K562 (cell line): ENCODE measurements around the gene PON3. TPM values are rescaled to one million over a fixed set of nuclear protein-coding genes. Genes with fewer than 3 reads are reported as not detected.

ENCODE experiments used
- ATAC-seq: fragments of 200-7000 bp; cut with Tn5 transposase; 3 replicates; pipeline ENCODE4 v1.9.1; 2020; ENCODE audit warnings: moderate library complexity
- BruUV-seq: library from RNA; stranded (reverse); fragments of 400-500 nt; replicated peaks from 2 replicates; lab custom pipeline; 2021; lab: Mats Ljungman, UMichigan
- CTCF ChIA-PET: fragments of 300-600 bp; formaldehyde crosslinking; extraction: SDS; loops from one replicate; lab custom pipeline; 2021; ENCODE audit warnings: low intra/inter-chr PET ratio; lab: Yijun Ruan, JAX
- POLR2A ChIA-PET: fragments of 300-600, 350-650 bp; sonication (Branson Sonifier 250); formaldehyde crosslinking; extraction: SDS; loops from one replicate; lab custom pipeline; 2021; ENCODE audit warnings: antibody characterized with exemption, inconsistent platforms; lab: Yijun Ruan, JAX
- DNase-seq, 4 experiments: peaks; one replicate each; pipeline versions ENCODE4 v3.0.0 to v3.0.0-alpha.2; 2011 to 2018; ENCODE audit warnings: low spot score in 3 of 4, mixed read lengths in 3 of 4; ENCODE audit errors: extremely low read depth in 1 of 4
- FAIRE-seq: peaks from 2 replicates; lab custom pipeline; 2011; peaks lifted over from hg19 to GRCh38; lab: Jason Lieb, UNC
- H2AFZ ChIP-seq: 2 replicates; pipeline ENCODE4 v1.6.0; 2011; ENCODE audit warnings: low read depth, low read length, control low read depth, inconsistent platforms
- H3K27ac ChIP-seq: fragments of 200-600 bp; 3 replicates; pipeline ENCODE4 v1.8.0; 2011; ENCODE audit warnings: low read depth, mild to moderate bottlenecking, control low read depth, inconsistent platforms, low read length, moderate library complexity, mixed read lengths; ENCODE audit errors: extremely low read depth
- H3K27me3 ChIP-seq, 2 experiments: fragments of 300-600 bp in 1 of 2; 2 replicates in 1 of 2; 3 replicates in 1 of 2; pipeline versions ENCODE4 v1.6.0 to v1.8.0; 2011; ENCODE audit warnings: inconsistent platforms in 2 of 2, low read length in 2 of 2, mild to moderate bottlenecking in 1 of 2, mixed read lengths in 1 of 2, moderate library complexity in 1 of 2; ENCODE audit not compliant: control insufficient read depth in 2 of 2, insufficient read depth in 2 of 2
- H3K36me3 ChIP-seq: fragments of 300-600 bp; 3 replicates; pipeline ENCODE4 v1.8.0; 2011; ENCODE audit warnings: mild to moderate bottlenecking, low read length, inconsistent platforms; ENCODE audit not compliant: control insufficient read depth, insufficient read depth
- H3K4me1 ChIP-seq, 2 experiments: fragments of 200-600 bp in 1 of 2; replicated peaks in 1 of 2; 2 replicates in 1 of 2; 3 replicates in 1 of 2; pipeline versions ENCODE4 v1.5.1 to v1.8.0; 2011; ENCODE audit warnings: inconsistent platforms in 2 of 2, low read length in 2 of 2, mild to moderate bottlenecking in 1 of 2, mixed read lengths in 1 of 2, moderate library complexity in 1 of 2; ENCODE audit not compliant: control insufficient read depth in 2 of 2, insufficient read depth in 2 of 2
- H3K4me2 ChIP-seq: 2 replicates; pipeline ENCODE4 v1.6.1; 2011; ENCODE audit warnings: low read length, control low read depth, inconsistent platforms, mixed read lengths; ENCODE audit not compliant: insufficient read depth
- H3K4me3 ChIP-seq: fragments of 200-600 bp; sonication (generic), shearing (Covaris generic); 2 replicates; pipeline ENCODE4 v1.5.1; 2016; ENCODE audit warnings: control low read depth, inconsistent platforms
- H3K79me2 ChIP-seq: fragments of 200-600 bp; 3 replicates; pipeline ENCODE4 v1.8.0; 2011; ENCODE audit warnings: low read length, inconsistent platforms; ENCODE audit not compliant: control insufficient read depth, insufficient read depth
- H3K9ac ChIP-seq, 2 experiments: 2 replicates each; pipeline versions ENCODE4 v1.6.0 to v1.6.1; 2011; ENCODE audit warnings: low read depth in 2 of 2, low read length in 2 of 2, control low read depth in 1 of 2, inconsistent platforms in 1 of 2, mild to moderate bottlenecking in 1 of 2, mixed read lengths in 1 of 2; ENCODE audit not compliant: insufficient read depth in 1 of 2
- H3K9me1 ChIP-seq: one replicate; pipeline ENCODE4 v1.6.0; 2011; ENCODE audit warnings: inconsistent platforms, mild to moderate bottlenecking, low read length, moderate library complexity; ENCODE audit not compliant: control insufficient read depth, insufficient read depth
- H3K9me3 ChIP-seq: replicated peaks from 2 replicates; pipeline ENCODE4 v1.5.1; 2011; ENCODE audit warnings: low read depth, low read length, inconsistent platforms; ENCODE audit not compliant: control insufficient read depth, insufficient read depth
- H4K20me1 ChIP-seq: replicated peaks from 2 replicates; pipeline ENCODE4 v1.6.1; 2011; ENCODE audit warnings: low read length, inconsistent platforms, mixed read lengths; ENCODE audit not compliant: control insufficient read depth, insufficient read depth
- ARID4B ChIP-seq: sonication (generic); formaldehyde crosslinking; IDR thresholded peaks from 2 replicates; pipeline ENCODE4 v1.8.0; 2022; ENCODE audit warnings: mild to moderate bottlenecking, missing genetic modification reagents
- BCL6 ChIP-seq: fragments of 250-450 bp; sonication (Bioruptor Pico); IDR thresholded peaks from 2 replicates; pipeline ENCODE4 v1.4.0; 2020
- POLR3A ChIP-seq: IDR thresholded peaks from 2 replicates; pipeline ENCODE4 v1.6.1; 2011; ENCODE audit warnings: borderline replicate concordance, mild to moderate bottlenecking, moderate library complexity; ENCODE audit not compliant: insufficient read length, insufficient read depth; ENCODE audit errors: extremely low read depth
- RAD51 ChIP-seq: fragments of 450-650 bp; IDR thresholded peaks from 2 replicates; pipeline ENCODE4 v1.7.1; 2016; ENCODE audit warnings: low read depth, mild to moderate bottlenecking, borderline replicate concordance
- TAF15 ChIP-seq: fragments of 200-400 bp; formaldehyde crosslinking; IDR thresholded peaks from 2 replicates; pipeline ENCODE4 v1.6.1; 2017; ENCODE audit warnings: mild to moderate bottlenecking, low read depth, low read length, moderate library complexity
- ZNF740 ChIP-seq, 3 experiments: fragments of 200-800 bp in 1 of 3; sonication (Bioruptor generic) in 1 of 3; sonication (generic) in 1 of 3; formaldehyde crosslinking in 1 of 3; IDR thresholded peaks; 2 replicates each; pipeline versions ENCODE4 v1.6.1 to v1.8.0; 2016 to 2022; ENCODE audit warnings: mild to moderate bottlenecking in 2 of 3, missing compliant biosample characterization in 2 of 3, missing genetic modification characterization in 2 of 3, missing genetic modification reagents in 1 of 3
- ZNF76 ChIP-seq: fragments of 250-450 bp; sonication (Bioruptor Pico); IDR thresholded peaks from 2 replicates; pipeline ENCODE4 v1.4.0; 2020; ENCODE audit warnings: mild to moderate bottlenecking, moderate library complexity, borderline replicate concordance
- WGBS: fragments of 100-300 bp; shearing (Covaris generic); methylation state at CpG from one replicate; pipeline ENCODE4 v1.1.6; 2016; ENCODE audit warnings: low coverage, mixed read lengths; ENCODE audit not compliant: insufficient coverage; ENCODE audit errors: missing lambda C conversion rate; 5-methylcytosine and 5-hydroxymethylcytosine counted together
- in situ Hi-C: fragments of 300-500 bp; cut with MboI; formaldehyde crosslinking; loops from 4 replicates; pipeline ENCODE4 v1.15.0; 2018; ENCODE audit warnings: inconsistent platforms, mixed read lengths
- intact Hi-C: fragments of 100-400 bp; cut with micrococcal nuclease; formaldehyde crosslinking; loops from 2 replicates; pipeline ENCODE4 v1.14.2; 2022
- polyA plus RNA-seq, 8 experiments: library from polyadenylated mRNA; depleted of rRNA in 4 of 8; stranded (reverse) in 5 of 8; unstranded in 3 of 8; fragments of >200 nt; fragmentation: Nextera tagmentation in 2 of 8; fragmentation: Illumina TruSeq in 1 of 8; extraction: Ambion mirVana in 2 of 8; extraction: Trizol in 1 of 8; gene quantifications; 2 replicates each; pipeline versions ENCODE4 v1.2.1 to v1.2.3, GENCODE V29; 2011 to 2014; ENCODE audit warnings: inconsistent platforms in 1 of 8, missing spikeins in 1 of 8
- total RNA-seq, 7 experiments: library from RNA; depleted of rRNA in 6 of 7; stranded (reverse); fragments of >200 nt in 6 of 7; fragmentation: Illumina TruSeq in 2 of 7; extraction: Trizol in 2 of 7; gene quantifications; 2 replicates each; pipeline versions ENCODE4 v1.2.1 to v1.2.3, GENCODE V29; 2011 to 2021; ENCODE audit warnings: low replicate concordance in 1 of 7
- TF ChIP-seq, protein P1 (sequence below): sonication (generic); formaldehyde crosslinking; IDR thresholded peaks from 2 replicates; pipeline ENCODE4 v1.8.0; 2022; ENCODE audit warnings: mild to moderate bottlenecking, low read depth, missing genetic modification reagents

PON3 gene
- total and polyA plus RNA-seq, 9 of the 15 experiments (the other 6 are each of a cell fraction or from before 2014, with no cell fraction given) = 0.15 to 0.38 (median 0.18) TPM; not detected in 6

- Histone ChIP-seq H3K79me2 (no peaks in the 10 kb centered on the region), H3K9ac (no peak overlapping the region), H3K4me2 (no peak overlapping the region), H3K27me3 (peaks cover 11 to 13% of the 10 kb centered on the region in 2 experiments; a peak in 4 of 5 replicates), H3K36me3 (no peaks in the 10 kb centered on the region)
- POLR2A ChIA-PET = no interaction called here
- TF ChIP-seq POLR3A = no peak
- TF ChIP-seq TAF15 = no peak
- TF ChIP-seq, all 486 proteins: peak for 0
- H4K20me1 ChIP-seq = no peaks in the 10 kb centered on the region
- in situ Hi-C loops = no loop called here
- intact Hi-C loops = no loop called here
- WGBS = 0% methylated on average over 2 of the region's 2 CpGs
- H3K4me3 ChIP-seq = no peak overlapping the region
- H3K9me1 ChIP-seq = no peaks in the 10 kb centered on the region
- no peaks in the 10 kb centered on the region for H3K9me3 ChIP-seq
- H3K27ac ChIP-seq = no peak overlapping the region
- no peak for FAIRE-seq
- no peak overlapping the region for H2AFZ ChIP-seq
- no peak for ATAC-seq
- peaks cover 0 to 8% of the 10 kb centered on the region in 2 experiments; a peak in 3 of 5 replicates for H3K4me1 ChIP-seq
- CTCF ChIA-PET = no interaction called here
- no TSS peak for BruUV-seq
- DNase-seq = no peak
Observed at GRCh38 chr7:95391761-95392160, 4.4 kb downstream of the PON3 start.

DNA sequence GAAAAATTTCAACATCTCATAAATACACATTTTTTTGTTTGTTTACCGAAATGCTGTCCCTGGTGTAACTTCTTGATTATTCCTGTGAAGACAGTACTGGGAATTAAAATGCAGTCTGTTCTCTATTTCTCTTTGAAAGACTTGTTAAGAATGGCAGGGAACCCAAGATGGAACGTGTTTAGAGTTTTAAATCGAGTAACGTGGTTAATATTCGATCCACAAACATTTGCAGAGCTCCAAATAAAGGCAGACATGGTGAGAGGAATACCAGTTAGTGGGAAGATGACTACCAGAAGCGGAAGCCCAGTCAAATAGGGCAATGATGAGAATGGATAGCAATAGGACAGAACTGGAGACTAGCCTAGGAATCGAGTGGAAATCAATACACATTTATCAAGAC lies 6.7 kb downstream of the PON3 start:
- no peak overlapping the region for H3K4me3 ChIP-seq
- H3K79me2 ChIP-seq = no peaks in the 10 kb centered on the region
- ATAC-seq (no peak), DNase-seq (no peak), FAIRE-seq (no peak)
- in situ Hi-C loops (no loop called here), intact Hi-C loops (no loop called here)
- no peak overlapping the region for H3K4me2 ChIP-seq
- H3K9ac ChIP-seq = no peak overlapping the region
- H3K4me1 ChIP-seq = no peaks in the 10 kb centered on the region
- no peaks in the 10 kb centered on the region for H3K9me3 ChIP-seq
- BruUV-seq = no TSS peak
- H3K27me3 ChIP-seq = peaks cover 4 to 6% of the 10 kb centered on the region in 2 experiments; a peak in 2 of 5 replicates
- no peak overlapping the region for H2AFZ ChIP-seq
- no peaks in the 10 kb centered on the region for H3K9me1 ChIP-seq
- WGBS = 0% methylated on average over 7 of the region's 7 CpGs
- H3K27ac ChIP-seq = no peak overlapping the region
- ChIA-PET CTCF (no interaction called here), POLR2A (interaction anchor here (0.5 kb wide), 1 partner anchor 1741 kb away, joined by 3 read pairs; no protein-coding TSS in a partner anchor)
- H3K36me3 ChIP-seq = no peaks in the 10 kb centered on the region
- H4K20me1 ChIP-seq = no peaks in the 10 kb centered on the region
- no peak for TF ChIP-seq ZNF76 (CRISPR knock-in tag)
- TF ChIP-seq ZNF740 (CRISPR knock-in tag; IDR thresholded peaks at IDR 0.05) = no peak
- no peak for TF ChIP-seq ZNF740 (tag; IDR thresholded peaks at IDR 0.05)
- no peak for TF ChIP-seq BCL6 (CRISPR knock-in tag)
- no peak for TF ChIP-seq ARID4B
- TF ChIP-seq, protein P1, sequence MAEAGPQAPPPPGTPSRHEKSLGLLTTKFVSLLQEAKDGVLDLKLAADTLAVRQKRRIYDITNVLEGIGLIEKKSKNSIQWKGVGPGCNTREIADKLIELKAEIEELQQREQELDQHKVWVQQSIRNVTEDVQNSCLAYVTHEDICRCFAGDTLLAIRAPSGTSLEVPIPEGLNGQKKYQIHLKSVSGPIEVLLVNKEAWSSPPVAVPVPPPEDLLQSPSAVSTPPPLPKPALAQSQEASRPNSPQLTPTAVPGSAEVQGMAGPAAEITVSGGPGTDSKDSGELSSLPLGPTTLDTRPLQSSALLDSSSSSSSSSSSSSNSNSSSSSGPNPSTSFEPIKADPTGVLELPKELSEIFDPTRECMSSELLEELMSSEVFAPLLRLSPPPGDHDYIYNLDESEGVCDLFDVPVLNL (CRISPR knock-in tag) = no peak
- no peak for TF ChIP-seq RAD51
